Mammary epithelial cell (primary cell): Measurements from ENCODE around the gene MEF2D.

Experiments
- EZH2 ChIP-seq: IDR thresholded peaks from 2 replicates; pipeline ENCODE4 v1.6.1; 2012; ENCODE audit warnings: low read length, inconsistent platforms, borderline replicate concordance
- TF ChIP-seq, protein P1 (sequence below), 2 donors: IDR thresholded peaks in 1 of 2; conservative IDR thresholded peaks in 1 of 2; 2 replicates each; pipeline ENCODE4 v1.5.1; 2011 to 2012; ENCODE audit warnings: inconsistent platforms in 2 of 2, low read length in 2 of 2, mild to moderate bottlenecking in 2 of 2, control low read depth in 1 of 2, low read depth in 1 of 2; ENCODE audit not compliant: insufficient read depth in 1 of 2; ENCODE audit errors: extremely low read depth in 1 of 2

- TF ChIP-seq EZH2 = no peak
- TF ChIP-seq, protein P1, sequence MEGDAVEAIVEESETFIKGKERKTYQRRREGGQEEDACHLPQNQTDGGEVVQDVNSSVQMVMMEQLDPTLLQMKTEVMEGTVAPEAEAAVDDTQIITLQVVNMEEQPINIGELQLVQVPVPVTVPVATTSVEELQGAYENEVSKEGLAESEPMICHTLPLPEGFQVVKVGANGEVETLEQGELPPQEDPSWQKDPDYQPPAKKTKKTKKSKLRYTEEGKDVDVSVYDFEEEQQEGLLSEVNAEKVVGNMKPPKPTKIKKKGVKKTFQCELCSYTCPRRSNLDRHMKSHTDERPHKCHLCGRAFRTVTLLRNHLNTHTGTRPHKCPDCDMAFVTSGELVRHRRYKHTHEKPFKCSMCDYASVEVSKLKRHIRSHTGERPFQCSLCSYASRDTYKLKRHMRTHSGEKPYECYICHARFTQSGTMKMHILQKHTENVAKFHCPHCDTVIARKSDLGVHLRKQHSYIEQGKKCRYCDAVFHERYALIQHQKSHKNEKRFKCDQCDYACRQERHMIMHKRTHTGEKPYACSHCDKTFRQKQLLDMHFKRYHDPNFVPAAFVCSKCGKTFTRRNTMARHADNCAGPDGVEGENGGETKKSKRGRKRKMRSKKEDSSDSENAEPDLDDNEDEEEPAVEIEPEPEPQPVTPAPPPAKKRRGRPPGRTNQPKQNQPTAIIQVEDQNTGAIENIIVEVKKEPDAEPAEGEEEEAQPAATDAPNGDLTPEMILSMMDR (conservative IDR thresholded peaks at IDR 0.05 in 1 of 2, IDR thresholded peaks at IDR 0.05 in 1 of 2; ENCODE audit: extremely low read depth in 1 of 2, insufficient read depth in 1 of 2, low read depth in 1 of 2, low read length in 2 of 2) = no peak
Observed at GRCh38 chr1:156482276-156482675, 18.3 kb downstream of the MEF2D start.
